Measurements from ENCODE around the gene MYD88.

DNA sequence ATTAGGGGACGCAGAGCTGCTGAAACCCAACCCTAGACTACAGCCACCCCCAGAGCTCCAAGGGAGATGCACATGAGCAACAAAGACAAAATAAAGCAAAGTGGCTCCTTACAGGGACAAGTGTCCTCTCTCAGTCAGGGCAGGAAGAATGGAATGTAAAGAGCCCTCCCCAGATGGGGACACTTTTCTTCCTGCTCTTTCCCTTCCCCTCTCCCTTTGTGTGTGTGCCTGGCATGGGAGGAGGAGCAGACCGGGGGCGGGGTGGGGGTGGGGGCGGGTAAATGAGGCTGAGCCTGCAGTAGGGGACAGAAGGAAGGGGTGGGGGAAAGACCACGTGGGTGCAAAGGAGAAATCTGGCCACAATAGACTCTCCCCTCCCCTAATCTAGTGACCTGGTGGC is 38.9 kb upstream of the MYD88 start:
- TF ChIP-seq, protein P1, sequence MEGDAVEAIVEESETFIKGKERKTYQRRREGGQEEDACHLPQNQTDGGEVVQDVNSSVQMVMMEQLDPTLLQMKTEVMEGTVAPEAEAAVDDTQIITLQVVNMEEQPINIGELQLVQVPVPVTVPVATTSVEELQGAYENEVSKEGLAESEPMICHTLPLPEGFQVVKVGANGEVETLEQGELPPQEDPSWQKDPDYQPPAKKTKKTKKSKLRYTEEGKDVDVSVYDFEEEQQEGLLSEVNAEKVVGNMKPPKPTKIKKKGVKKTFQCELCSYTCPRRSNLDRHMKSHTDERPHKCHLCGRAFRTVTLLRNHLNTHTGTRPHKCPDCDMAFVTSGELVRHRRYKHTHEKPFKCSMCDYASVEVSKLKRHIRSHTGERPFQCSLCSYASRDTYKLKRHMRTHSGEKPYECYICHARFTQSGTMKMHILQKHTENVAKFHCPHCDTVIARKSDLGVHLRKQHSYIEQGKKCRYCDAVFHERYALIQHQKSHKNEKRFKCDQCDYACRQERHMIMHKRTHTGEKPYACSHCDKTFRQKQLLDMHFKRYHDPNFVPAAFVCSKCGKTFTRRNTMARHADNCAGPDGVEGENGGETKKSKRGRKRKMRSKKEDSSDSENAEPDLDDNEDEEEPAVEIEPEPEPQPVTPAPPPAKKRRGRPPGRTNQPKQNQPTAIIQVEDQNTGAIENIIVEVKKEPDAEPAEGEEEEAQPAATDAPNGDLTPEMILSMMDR (IDR thresholded peaks at IDR 0.05 in 2 of 3, conservative IDR thresholded peaks at IDR 0.05 in 1 of 3; ENCODE audit: borderline replicate concordance in 1 of 3, insufficient read depth in 1 of 3, low read depth in 2 of 3, low read length in 2 of 3), result no peak
- TF ChIP-seq SP1 (IDR thresholded peaks at IDR 0.05; ENCODE audit: low read depth) (no peak), EZH2 (IDR thresholded peaks at IDR 0.05) (no peak), ELF1 (IDR thresholded peaks at IDR 0.05; ENCODE audit: borderline replicate concordance, low read depth) (no peak), POLR2A (IDR thresholded peaks at IDR 0.05; ENCODE audit: borderline replicate concordance, extremely low read depth, insufficient read depth, insufficient read length) (no peak), EGR1 (IDR thresholded peaks at IDR 0.05; ENCODE audit: low read depth) (no peak), JUND (IDR thresholded peaks at IDR 0.05) (no peak), EZH2phosphoT487 (IDR thresholded peaks at IDR 0.05; ENCODE audit: borderline replicate concordance) (no peak), POLR2AphosphoS5 (IDR thresholded peaks at IDR 0.05; ENCODE audit: low read depth, low read length) (no peak), RAD21 (IDR thresholded peaks at IDR 0.05; ENCODE audit: low read depth) (no peak), SIN3A (IDR thresholded peaks at IDR 0.05; ENCODE audit: low read depth) (no peak)
- TF ChIP-seq, protein P2, sequence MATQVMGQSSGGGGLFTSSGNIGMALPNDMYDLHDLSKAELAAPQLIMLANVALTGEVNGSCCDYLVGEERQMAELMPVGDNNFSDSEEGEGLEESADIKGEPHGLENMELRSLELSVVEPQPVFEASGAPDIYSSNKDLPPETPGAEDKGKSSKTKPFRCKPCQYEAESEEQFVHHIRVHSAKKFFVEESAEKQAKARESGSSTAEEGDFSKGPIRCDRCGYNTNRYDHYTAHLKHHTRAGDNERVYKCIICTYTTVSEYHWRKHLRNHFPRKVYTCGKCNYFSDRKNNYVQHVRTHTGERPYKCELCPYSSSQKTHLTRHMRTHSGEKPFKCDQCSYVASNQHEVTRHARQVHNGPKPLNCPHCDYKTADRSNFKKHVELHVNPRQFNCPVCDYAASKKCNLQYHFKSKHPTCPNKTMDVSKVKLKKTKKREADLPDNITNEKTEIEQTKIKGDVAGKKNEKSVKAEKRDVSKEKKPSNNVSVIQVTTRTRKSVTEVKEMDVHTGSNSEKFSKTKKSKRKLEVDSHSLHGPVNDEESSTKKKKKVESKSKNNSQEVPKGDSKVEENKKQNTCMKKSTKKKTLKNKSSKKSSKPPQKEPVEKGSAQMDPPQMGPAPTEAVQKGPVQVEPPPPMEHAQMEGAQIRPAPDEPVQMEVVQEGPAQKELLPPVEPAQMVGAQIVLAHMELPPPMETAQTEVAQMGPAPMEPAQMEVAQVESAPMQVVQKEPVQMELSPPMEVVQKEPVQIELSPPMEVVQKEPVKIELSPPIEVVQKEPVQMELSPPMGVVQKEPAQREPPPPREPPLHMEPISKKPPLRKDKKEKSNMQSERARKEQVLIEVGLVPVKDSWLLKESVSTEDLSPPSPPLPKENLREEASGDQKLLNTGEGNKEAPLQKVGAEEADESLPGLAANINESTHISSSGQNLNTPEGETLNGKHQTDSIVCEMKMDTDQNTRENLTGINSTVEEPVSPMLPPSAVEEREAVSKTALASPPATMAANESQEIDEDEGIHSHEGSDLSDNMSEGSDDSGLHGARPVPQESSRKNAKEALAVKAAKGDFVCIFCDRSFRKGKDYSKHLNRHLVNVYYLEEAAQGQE (IDR thresholded peaks at IDR 0.05; ENCODE audit: low read depth), result no peak
- TF ChIP-seq, protein P3, sequence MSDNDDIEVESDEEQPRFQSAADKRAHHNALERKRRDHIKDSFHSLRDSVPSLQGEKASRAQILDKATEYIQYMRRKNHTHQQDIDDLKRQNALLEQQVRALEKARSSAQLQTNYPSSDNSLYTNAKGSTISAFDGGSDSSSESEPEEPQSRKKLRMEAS (IDR thresholded peaks at IDR 0.05), result no peak
- TF ChIP-seq, protein P4, sequence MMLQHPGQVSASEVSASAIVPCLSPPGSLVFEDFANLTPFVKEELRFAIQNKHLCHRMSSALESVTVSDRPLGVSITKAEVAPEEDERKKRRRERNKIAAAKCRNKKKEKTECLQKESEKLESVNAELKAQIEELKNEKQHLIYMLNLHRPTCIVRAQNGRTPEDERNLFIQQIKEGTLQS (IDR thresholded peaks at IDR 0.05), result no peak
